NK-92 treated with Interleukin-12 subunit alpha and Interleukin-12 subunit beta, amount 100 ng/mL, for 24 hours (cell line): ENCODE data around the gene SRRM5.
"Not testable (repeated sequence)": the region's sequence is repeated elsewhere in the genome, so short reads cannot be mapped to it uniquely, and the experiment has no call there.

ENCODE experiments used
- DNase-seq: peaks from one replicate; lab custom pipeline; 2025; lab: John Stamatoyannopoulos, UW

Gene SRRM5, protein sequence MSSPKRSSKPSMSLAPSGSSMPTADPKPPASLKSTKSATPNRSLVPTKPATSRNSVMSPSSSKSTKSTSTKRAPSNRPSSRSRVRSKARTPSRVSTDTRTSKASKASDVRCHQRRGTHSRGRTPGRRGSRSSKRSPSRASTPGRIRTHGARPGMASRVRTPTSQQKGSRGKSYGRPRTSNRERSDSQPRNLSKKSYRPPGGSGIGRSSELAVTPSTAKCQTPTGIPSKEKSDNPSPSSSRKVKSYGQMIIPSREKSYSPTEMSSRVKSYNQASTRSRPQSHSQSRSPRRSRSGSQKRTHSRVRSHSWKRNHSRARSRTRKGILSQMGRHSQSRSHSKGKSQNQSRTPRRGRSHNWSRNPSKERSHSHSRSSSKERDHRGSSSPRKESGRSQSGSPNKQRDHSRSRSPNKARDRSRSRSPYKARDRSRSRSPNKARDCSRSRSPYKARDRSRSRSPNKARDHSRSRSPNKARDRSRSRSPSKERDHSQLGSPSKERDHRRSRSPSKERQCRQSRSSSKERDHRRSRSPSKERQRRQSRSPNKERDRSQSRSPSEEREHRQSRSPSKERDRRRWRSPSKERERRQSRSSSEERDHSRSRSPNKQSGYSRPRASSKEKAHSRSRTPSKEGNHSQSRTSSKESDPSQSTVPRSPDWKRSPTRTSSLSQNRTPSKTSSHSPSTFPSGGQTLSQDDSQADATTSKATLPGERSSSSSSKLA

DNA sequence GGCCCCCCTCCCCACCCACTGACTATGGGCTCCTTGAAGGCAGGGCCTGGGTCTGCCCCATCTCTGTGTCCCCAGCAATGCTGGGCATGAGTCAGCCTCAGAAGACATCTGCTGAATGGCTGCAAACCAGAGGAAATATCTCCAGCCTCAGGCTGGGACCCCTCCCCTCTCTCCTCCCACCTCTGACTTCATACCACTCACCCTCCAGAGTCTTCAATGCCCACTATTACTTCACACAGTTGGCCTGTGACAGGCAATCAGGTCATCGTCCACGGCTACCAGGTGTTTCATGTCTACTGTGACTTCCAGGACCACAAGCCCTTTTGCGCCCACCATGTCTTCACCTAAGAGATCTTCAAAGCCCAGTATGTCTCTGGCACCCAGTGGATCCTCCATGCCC is at the start of gene SRRM5:
TSS of gene SRRM5 (plus strand) at position 301 of the 400 bp plus-strand sequence. CDS start at position 335, 34 bp downstream.
- no peak for DNase-seq

DNA sequence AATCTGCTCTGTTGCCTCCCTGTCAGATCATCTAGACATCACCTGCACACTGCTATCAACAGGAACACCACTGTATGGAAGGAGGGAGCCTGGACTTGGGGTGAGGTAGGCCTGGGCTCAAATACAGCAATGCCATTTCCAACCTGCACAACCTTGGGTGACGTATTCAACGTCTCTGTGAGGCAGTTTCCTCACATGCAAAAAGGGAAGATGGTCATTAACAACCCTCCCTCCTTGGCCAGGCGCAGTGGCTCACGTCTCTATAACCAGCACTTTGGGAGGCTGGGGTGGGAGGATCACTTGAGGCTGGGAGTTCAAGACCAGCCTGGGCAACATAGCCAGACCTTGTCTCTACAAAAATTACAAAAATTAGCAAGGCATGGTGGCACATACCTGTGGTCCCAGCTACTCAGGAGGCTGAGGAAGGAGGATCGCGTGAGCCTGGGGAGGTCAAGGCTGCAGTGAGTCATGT is 49.6 kb upstream of the SRRM5 start:
- DNase-seq, result no peak

DNA sequence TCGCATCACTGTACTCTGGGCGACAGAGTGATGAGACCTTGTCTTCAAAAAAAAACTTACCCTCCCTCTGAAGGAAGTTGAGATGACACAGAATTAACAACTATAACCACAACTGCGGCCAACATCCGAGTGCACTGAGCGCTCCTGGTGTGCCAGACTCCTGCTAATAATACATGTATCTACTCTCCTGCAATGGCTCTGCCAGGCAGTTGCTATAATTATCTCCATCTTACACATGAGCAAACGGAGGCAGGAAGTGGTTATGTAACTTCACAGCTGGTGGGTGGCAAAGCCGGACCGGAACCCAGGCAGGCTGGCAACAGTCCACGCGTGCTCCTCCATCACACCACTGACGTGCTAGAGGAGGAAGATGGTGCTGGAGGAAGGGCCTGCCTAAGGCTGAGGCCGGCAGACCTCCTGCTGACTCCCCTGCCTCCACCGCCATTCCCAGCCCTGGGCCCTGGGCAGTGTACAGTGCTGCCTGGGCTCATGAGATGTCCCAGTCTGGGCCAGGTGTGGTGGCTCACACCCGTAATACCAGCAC is 49.1 kb upstream of the SRRM5 start:
- peak; percentile 85 for DNase-seq

DNA sequence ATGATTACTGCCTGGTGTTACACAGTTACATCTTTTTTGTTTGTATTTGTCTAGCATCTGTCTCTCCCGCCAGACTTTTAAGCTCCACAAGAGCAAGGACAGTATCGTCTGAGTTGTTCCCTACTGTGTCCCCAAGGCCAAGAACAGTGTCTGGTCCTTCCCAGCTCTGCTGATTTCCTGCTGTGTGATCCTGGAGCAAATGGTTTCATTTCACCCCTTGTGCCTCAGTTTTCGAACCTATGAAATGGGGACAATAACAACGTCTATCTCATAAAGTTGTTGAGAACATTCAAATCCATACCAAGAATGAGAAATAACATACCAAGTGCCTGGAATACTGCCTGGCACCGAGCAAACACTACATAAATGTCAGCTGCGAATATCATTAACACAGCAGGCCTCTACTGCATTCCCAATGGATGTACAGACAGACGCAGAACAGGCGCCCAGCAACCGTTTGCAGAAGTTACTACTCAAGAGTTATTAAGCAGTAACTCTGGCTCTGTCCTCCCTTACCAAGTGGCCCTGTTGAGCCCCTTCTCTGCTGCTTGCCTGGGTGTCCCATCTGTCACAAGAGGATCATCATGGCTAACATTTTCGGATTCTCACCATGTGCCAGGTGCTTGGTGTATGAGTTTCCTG is 48.0 kb upstream of the SRRM5 start:
- DNase-seq, result no peak

DNA sequence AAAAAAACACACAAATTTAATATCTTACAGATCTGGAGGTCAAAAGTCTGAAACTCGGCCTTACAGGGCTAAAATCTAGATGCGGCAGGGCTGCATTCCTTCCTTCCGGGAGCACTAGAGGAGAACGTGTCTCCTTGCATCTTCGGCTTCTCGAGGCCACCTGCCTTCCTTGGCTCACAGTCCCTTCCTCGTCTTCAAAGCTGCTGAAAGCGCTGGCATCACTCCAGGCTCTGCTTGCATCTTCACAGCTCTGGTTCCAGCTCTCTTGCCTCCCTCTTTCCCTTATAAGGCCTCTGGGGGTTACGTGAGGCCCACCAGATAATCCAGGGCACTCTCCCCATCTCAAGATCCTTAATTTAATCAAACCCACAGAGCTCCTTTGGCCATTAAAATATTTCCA is 47.1 kb upstream of the SRRM5 start:
- DNase-seq, result no peak

DNA sequence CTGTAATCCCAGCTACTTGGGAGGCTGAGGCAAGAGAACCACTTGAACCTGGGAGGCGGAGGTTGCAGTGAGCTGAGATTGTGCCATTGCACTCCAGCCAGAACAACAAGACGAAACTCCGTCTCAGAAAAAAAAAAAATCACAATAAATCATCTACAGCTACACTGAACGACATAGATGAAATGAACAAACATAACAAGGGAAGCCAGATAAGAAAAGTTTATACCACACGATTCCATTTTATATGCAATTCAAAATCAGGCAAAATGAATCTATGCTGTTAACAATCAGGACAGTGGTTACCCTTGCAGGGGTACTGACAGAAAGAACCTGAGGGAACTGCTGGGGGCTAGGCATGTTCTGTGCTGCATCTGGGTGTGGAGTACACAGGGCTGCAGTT is 42.2 kb upstream of the SRRM5 start:
- no peak for DNase-seq

DNA sequence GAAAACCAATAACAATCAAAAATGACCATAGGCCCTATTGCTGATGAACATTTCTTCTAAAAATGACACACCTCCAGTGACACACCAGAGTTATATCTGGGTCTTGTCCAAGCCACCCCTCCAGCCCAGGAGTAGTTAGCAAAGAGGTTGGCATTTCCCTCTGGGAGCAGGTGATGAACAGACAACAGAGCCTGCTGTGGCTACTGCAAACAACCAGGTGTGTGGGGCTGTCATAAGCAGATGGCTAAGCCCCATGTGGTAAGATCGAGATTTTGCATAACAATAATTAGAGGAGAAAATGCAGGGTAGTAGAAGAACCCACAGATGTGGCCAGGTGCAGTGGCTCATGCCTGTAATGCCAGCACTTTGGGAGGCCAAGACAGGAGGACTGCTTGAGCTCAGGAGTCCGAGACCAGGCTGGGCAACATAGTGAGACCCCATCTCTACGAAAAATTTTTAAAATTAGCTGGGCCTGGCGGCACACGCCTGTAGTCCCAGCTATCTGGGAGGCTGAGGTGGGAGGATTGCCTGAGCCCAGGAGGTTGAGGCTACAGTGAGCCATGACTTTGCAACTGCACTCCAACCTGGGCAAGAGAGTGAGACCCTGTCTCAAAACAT is 41.6 kb upstream of the SRRM5 start:
- no peak for DNase-seq

DNA sequence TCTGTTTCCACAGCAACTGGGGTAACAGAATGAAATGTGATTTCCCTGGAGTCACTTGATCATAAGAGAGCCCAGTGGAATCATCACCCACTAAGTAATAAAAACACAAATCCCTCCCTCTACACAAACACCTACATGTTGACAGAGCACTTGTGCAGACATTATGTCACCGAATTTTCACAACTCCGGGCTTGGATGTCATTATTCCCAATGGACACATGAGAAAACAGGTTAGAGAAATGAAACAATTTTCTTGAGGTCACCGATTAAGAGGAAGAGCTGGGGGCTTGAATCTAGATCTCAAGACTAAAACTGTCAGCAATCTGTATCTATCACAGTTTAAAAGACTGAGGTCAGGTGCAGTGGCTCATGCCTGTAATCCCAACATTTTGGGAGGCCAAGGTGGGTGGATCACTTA is 39.7 kb upstream of the SRRM5 start:
- DNase-seq, result no peak

DNA sequence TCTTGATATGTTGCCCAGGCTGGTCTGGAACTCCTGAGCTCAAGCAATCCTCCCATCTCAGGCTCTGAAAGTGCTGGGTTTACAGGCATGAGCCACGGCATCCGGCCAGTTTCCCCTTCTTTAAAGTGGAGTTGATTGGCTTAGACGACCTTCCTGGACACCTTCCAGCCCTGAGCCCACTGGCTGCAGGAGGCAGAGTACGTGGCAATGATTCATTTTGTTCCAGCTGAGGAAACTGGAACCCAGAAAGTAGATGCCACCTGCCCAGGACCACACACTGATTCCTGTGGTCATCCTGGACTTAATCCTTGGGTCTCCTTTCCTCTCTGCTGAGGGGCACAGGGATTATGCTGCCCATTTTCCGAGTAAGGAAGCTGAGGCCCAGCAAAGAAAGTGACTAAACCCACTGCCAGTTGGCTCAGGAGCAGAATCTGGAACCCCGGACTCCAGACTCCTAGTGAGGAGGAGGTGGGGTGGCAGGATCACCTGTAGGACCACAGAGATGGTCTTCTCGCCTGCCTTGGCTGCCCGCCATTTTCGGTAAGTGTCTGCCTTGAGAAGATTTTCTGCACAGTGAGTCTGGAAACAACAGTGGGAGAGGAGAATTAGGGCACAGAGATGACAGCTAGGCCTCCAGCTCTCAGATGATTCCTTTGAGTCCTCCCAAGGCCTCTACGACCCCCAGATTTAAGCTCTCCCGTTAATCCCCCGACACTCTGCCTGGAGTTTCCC is 37.3 kb upstream of the SRRM5 start:
- no peak for DNase-seq

DNA sequence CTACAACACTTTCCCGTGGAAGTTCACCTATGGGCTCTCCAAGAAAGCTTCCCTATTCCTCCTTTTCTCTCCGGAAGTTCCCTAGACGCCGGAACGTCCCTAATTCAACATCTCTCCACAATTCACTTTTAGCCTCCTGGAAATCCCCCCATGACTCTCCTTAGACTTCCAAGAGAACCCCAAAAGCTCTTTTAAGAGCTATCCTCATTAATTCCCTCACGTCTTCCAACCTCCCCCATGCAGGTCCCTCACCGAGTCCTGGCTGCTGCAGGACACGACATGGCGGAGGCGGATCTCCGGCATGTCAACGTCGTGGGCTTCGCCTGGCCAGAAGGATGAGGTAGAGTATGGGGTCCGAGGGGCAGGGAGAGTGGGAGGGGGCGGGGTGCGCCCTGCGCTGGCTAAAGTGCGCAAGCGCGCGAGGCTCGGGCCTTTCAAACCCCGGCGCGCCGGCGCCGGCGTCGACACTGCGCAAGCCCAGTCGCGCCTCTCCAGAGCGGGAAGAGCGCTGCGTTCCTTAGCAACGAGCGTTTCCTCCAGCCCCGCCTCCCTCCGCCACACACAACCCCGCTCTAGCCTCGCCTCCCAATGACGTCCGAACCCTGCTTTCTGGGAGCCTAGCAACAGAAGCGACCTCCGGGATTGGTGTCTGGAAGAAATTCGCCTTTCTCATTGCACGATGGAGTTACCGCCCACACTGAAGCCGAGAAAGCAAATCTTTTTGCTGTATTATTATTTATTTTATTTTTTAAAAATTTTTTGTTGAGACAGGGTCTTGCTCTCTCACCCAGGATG is 36.5 kb upstream of the SRRM5 start, which contains the start of the genes PINLYP and XRCC1:
TSS of gene PINLYP (plus strand) at position 646 of the 795 bp plus-strand sequence. CDS start 1,391 bp downstream, outside the sequence.
TSS of gene XRCC1 (minus strand) at position 372 of the 795 bp plus-strand sequence. CDS start at position 303, 69 bp downstream.
- DNase-seq, result peak; percentile 94

DNA sequence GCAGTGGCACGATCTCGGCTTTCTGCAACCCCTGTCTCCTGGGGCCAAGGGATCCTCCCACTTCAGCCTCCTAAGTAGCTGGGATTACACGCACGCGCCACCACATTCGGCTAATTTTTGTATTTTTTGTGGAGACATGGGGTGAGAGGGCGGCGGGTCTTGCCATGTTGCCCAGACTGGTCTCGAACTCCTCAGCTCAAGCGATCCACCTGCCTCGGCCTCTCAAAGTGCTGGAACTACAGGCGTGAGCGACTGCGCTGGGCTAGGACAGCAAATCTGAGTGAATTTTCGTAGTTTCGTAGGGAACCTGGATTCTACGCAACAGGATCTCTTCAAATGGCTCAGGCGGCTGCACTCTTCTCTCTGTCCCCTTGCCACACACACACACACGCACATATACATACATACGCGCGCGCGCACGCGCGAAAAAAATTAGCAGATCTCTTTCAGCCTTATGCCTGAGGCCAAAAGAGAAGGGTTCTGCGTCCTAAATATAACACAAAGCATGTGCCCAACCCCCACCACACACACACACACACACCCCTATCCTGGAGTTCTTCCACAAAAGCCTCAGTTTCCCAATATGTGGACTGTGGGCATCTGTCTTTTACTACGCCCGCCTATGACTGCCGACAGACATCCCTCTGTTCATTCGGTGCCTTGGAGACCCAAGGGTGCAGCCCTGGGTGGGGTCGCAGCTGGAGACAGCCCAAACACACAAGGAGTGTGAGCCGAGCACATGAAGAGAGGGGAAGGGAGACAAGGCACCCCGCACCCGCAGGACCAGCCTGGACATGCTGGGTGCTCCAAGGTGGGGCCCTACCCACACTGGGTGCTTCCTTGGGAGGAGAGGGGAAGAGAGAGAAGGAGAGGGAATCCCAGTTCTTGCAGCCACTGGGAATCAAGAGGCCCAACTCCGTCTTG is 35.7 kb upstream of the SRRM5 start:
- no peak for DNase-seq

DNA sequence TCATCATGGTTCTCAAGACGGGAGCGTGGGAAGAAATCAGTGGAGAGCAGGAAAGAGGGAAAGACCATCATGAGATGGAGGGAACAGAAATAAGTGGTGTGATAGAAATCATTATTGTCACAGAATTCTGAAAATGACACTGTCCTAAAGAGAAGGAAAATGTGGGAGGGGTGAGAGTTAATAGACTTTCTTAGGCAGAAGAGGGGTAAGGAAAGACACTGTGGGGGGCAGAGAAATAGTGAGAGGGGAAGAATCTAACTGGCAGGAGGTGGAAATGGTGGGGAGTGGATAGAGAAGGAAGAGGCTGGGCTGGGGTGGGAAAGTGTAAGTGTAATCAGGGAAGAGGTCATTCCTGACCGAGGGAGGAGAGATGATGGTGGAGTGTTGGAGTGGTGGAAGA is 33.1 kb upstream of the SRRM5 start:
- DNase-seq, result no peak

DNA sequence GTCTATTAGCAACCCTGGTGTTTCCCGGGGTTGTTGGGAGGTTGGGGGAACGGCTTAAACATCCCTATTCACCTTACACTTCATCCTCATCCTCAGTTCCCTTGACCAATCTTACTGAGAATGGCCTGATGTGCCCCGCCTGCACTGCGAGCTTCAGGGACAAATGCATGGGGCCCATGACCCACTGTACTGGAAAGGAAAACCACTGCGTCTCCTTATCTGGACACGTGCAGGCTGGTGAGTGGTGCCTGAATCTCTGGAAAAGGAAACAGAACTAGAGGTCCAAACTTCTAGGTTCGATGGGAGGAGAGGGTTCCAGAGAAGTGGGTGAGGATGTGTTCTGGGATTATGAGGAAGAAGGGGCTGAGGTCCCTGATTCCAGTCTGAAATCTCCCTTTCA is 30.4 kb upstream of the SRRM5 start:
- no peak for DNase-seq

DNA sequence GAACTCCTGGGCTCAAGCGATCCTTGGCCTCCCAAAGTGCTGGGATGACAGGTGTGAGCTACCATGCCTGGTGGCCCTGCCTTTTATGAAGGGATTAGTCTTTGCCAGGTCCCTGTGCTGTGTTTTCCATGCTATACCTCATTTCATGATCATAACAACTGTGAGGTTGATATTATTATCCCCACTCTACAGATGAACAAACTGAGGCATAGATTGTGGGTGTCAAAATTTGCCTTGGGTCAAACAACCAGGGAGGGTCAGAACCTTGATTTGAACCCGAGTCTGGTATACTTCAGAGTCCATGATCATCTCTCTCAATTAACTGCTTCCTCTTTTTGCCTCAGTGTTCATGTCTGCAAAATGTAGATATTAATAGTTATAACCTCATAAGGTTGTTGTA is 29.4 kb upstream of the SRRM5 start:
- DNase-seq, result no peak

DNA sequence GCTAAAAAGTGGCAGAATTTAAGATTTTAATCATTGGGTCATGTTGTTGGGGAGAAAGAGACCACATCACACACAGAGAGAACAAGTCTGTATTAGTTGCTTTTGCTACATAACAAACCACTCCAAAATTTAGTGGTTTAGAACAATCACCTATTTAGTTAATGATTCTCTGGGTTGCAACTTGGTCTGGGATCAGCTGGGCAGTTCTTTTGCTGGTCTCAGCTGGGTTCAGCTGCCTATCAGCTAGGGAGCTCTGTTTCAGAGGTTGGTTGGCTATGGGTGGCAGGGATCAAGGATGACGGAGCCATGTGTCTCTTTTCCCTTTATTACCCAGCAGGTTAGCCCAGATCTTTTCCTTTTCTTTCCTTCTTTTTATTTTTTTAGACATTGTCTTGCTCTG is 27.4 kb upstream of the SRRM5 start:
- no peak for DNase-seq

DNA sequence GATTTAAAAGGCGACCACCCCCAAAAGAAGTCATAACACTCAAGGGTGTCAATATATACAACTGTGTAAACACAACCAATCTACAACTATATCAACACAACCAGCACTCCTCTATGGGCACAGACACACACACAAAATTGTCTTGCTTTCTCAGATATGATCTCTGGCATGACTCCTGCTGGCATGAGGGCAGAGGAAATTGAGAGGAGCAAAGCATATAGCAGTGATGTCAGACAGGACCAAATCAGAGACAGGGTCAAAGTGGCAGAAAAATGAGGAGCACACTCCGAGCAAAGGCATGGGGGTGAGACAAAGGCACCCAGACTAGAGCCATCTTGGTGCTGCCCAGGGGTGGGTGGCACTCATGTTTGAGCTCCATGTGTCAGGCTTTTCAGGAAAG is 25.5 kb upstream of the SRRM5 start:
- DNase-seq, result no peak

DNA sequence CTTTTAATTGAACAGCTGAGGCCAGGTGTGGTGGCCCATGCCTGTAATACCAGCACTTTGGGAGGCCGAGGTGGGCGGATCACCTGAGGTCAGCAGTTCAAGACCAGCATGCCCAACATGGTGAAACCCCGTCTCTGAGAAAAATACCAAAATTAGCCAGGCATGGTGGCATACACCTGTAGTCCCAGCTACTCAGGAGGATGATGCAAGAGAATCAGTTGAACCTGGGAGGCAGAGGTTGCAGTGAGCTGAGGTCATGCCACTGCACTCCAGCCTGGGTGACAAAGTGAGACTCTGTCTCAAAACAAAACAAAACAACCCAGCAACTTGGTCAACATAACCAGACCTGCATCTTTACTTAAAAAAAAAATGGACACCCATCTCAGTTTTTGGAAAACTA is 24.9 kb upstream of the SRRM5 start:
- not testable (repeated sequence) for DNase-seq

DNA sequence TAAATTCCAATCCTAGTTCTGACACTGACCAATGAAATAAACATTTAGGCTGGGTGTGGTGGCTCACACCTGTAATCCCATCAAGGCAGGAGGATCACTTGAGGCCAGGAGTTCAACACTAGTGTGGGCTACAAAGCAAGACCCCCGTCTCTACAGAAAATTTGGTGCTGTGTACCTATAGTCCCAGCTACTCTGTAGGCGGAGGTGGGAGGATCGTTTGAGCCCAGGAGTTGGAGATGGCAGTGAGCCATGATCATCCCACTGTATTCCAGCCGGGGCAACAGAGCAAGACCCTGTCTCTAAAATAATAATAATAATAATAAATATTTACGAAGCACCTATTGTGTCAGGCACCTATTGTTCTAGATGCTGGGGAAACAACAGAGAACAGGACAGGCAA is 22.6 kb upstream of the SRRM5 start:
- no peak for DNase-seq

DNA sequence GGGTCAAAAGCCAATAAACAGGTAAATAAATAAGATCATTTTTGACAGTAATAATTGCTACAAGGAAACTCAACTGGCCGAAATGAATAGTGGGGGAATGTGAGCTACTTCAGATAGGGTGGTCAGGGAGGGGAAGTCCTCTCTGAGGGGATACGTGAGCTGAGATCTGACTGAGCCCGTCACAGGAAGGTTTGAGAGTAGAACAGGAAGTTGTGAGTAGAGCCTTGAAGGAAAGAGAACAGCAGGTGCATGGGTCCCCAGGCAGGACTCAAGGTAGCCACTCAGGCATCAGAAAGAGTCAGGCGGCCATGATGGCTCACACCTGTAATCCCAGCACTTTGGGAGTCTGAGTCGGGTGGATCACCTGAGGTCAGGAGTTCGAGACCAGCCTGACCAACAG is 22.2 kb upstream of the SRRM5 start:
- no peak for DNase-seq
